PC-9 (cell line): ENCODE results near the gene DRAXIN. TPM values are rescaled to one million over a fixed set of nuclear protein-coding genes. Genes with fewer than 3 reads are reported as not detected.

Experiments used
- BruUV-seq: library from RNA; stranded (reverse); fragments of 400-500 nt; replicated peaks from 2 replicates; lab custom pipeline; 2021; lab: Mats Ljungman, UMichigan
- CTCF ChIA-PET: fragments of 300-600 bp; sonication (Branson Sonifier 250); formaldehyde crosslinking; loops from one replicate; lab custom pipeline; 2022; ENCODE audit warnings: antibody characterized with exemption; lab: Charles Lee
- POLR2A ChIA-PET: fragments of 300-600 bp; sonication (Branson Sonifier 250); formaldehyde crosslinking; loops from one replicate; lab custom pipeline; 2022; ENCODE audit warnings: antibody characterized with exemption; ENCODE audit not compliant: unreplicated experiment; lab: Charles Lee
- DNase-seq, 2 experiments: peaks; one replicate each; pipeline versions ENCODE4 v3.0.0 to v3.0.0-alpha.2; 2015 to 2022; ENCODE audit warnings: mixed read lengths in 1 of 2
- H2AFZ ChIP-seq: fragments of 200-600 bp; sonication (generic); 2 replicates; pipeline ENCODE4 v1.8.1; 2017; ENCODE audit warnings: antibody characterized with exemption
- H3F3A ChIP-seq: fragments of 200-600 bp; sonication (generic); 2 replicates; pipeline ENCODE4 v1.8.1; 2017; ENCODE audit warnings: antibody characterized with exemption, mild to moderate bottlenecking, low read depth; ENCODE audit not compliant: insufficient read depth
- H3K27ac ChIP-seq: fragments of 200-600 bp; sonication (generic); 2 replicates; pipeline ENCODE4 v1.6.1; 2016; ENCODE audit warnings: mixed run types
- H3K27me3 ChIP-seq: fragments of 200-600 bp; sonication (generic); 2 replicates; pipeline ENCODE4 v1.6.1; 2016; ENCODE audit warnings: low read depth, mixed run types; ENCODE audit not compliant: insufficient read depth
- H3K36me3 ChIP-seq: fragments of 200-600 bp; sonication (generic); 2 replicates; pipeline ENCODE4 v1.6.1; 2016; ENCODE audit warnings: low read depth, mixed run types
- H3K4me1 ChIP-seq: fragments of 200-600 bp; sonication (generic); replicated peaks from 2 replicates; pipeline ENCODE4 v1.6.1; 2016; ENCODE audit warnings: mixed run types; ENCODE audit not compliant: insufficient read depth
- H3K4me2 ChIP-seq: fragments of 200-600 bp; sonication (generic); 2 replicates; pipeline ENCODE4 v1.6.1; 2017; ENCODE audit warnings: mixed run types
- H3K4me3 ChIP-seq: fragments of 200-600 bp; sonication (generic); 2 replicates; pipeline ENCODE4 v1.6.1; 2016; ENCODE audit warnings: mixed run types
- H3K79me2 ChIP-seq: fragments of 200-600 bp; sonication (generic); 2 replicates; pipeline ENCODE4 v1.6.1; 2017; ENCODE audit warnings: low read depth, mixed run types
- H3K9me2 ChIP-seq: fragments of 200-600 bp; sonication (generic); 2 replicates; pipeline ENCODE4 v1.8.1; 2017; ENCODE audit warnings: mild to moderate bottlenecking; ENCODE audit not compliant: insufficient read depth
- H3K9me3 ChIP-seq: fragments of 200-600 bp; sonication (generic); 2 replicates; pipeline ENCODE4 v1.8.1; 2016; ENCODE audit warnings: low read depth; ENCODE audit not compliant: insufficient read depth
- H4K20me1 ChIP-seq: fragments of 200-600 bp; sonication (generic); 2 replicates; pipeline ENCODE4 v1.8.1; 2017; ENCODE audit not compliant: insufficient read depth
- EZH2 ChIP-seq: fragments of 200-600 bp; sonication (generic); IDR thresholded peaks from 2 replicates; pipeline ENCODE4 v1.8.0; 2017; ENCODE audit warnings: antibody characterized with exemption, low read depth
- intact Hi-C: fragments of 100-400 bp; cut with micrococcal nuclease; formaldehyde crosslinking; loops from one replicate; pipeline ENCODE4 v1.10.0; 2022; ENCODE audit not compliant: unreplicated experiment
- total RNA-seq: library from RNA; stranded (reverse); gene quantifications from 2 replicates; pipeline ENCODE4 v1.2.3, GENCODE V29; 2021
- TF ChIP-seq, protein P1 (sequence below): fragments of 200-600 bp; sonication (generic); conservative IDR thresholded peaks from 2 replicates; pipeline ENCODE4 v1.6.1; 2017; ENCODE audit warnings: mixed run types, antibody characterized with exemption, mild to moderate bottlenecking, moderate library complexity

DRAXIN gene
- total RNA-seq, 1 experiment from 2014 or later, result not detected

DNA sequence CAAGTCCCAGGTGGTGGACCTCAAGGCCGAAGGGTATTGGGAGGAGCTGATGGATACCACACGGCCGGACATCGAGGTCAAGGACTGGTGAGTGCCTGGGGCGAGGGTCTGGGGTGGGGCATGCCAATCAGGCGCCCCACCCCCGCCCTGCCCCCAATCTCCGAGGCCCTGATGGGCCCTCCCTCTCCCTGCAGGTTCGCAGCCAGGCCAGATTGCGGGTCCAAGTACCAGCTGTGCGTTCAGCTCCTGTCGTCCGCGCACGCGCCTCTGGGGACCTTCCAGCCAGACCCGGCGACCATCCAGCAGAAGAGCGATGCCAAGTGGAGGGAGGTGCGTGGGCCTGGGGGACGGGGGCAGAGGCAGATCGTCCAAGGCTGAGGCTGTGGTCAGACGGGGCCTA, 33.0 kb upstream of the DRAXIN start:
- POLR2A ChIA-PET, result no interaction called here

DNA sequence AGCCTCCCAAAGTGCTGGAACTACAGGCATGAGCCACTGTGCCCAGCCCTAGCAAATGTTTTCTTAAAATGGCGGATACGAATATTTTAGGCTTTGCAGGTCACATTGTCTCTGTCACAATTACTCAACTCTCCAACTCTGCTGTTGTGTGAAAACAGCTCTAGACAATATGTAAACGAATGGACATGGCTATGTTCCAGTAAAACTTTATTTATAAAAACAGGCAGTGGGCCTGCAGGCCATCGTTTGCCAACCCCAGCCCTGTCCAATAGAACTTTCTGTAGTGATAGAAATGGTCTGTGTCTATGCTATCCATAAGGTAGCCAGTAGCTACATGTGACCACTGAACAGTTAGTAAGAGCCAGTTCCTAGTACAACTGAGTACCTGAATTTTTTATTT, 31.8 kb upstream of the DRAXIN start:
- Histone ChIP-seq H3K79me2 (no peaks in the 10 kb centered on the region), H3K9me3 (no peaks in the 10 kb centered on the region), H3K36me3 (no peaks in the 10 kb centered on the region), H3K27me3 (no peaks in the 10 kb centered on the region), H3F3A (no peaks in the 10 kb centered on the region), H3K4me1 (no peaks in the 10 kb centered on the region), H4K20me1 (no peaks in the 10 kb centered on the region), H2AFZ (no peak overlapping the region), H3K4me3 (no peak overlapping the region), H3K4me2 (no peak overlapping the region), H3K9me2 (no peaks in the 10 kb centered on the region), H3K27ac (no peak overlapping the region)
- no TSS peak for BruUV-seq
- TF ChIP-seq, protein P1, sequence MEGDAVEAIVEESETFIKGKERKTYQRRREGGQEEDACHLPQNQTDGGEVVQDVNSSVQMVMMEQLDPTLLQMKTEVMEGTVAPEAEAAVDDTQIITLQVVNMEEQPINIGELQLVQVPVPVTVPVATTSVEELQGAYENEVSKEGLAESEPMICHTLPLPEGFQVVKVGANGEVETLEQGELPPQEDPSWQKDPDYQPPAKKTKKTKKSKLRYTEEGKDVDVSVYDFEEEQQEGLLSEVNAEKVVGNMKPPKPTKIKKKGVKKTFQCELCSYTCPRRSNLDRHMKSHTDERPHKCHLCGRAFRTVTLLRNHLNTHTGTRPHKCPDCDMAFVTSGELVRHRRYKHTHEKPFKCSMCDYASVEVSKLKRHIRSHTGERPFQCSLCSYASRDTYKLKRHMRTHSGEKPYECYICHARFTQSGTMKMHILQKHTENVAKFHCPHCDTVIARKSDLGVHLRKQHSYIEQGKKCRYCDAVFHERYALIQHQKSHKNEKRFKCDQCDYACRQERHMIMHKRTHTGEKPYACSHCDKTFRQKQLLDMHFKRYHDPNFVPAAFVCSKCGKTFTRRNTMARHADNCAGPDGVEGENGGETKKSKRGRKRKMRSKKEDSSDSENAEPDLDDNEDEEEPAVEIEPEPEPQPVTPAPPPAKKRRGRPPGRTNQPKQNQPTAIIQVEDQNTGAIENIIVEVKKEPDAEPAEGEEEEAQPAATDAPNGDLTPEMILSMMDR, result no peak
- no peak for TF ChIP-seq EZH2
- no peak for DNase-seq
- intact Hi-C loops, result loop anchor here (5.0 kb wide), 1 partner anchor 148 kb away; the partner anchor contains the start of genes CLCN6 and MTHFR
- ChIA-PET CTCF (no interaction called here), POLR2A (no interaction called here)

More for the DNA sequence above, 33.0 kb upstream of the DRAXIN start:
- TF ChIP-seq, protein P1, result no peak
- no peak for TF ChIP-seq EZH2
- CTCF ChIA-PET, result no interaction called here
- H3K27me3 ChIP-seq, result no peaks in the 10 kb centered on the region
- no peak overlapping the region for H2AFZ ChIP-seq
- no peaks in the 10 kb centered on the region for H3K4me1 ChIP-seq
- H3F3A ChIP-seq, result peaks cover 5% of the 10 kb centered on the region; the same call in 1 of the 2 replicates
- no peaks in the 10 kb centered on the region for H3K9me2 ChIP-seq
- no peak overlapping the region for H3K4me2 ChIP-seq
- H3K4me3 ChIP-seq, result no peak overlapping the region
- no peaks in the 10 kb centered on the region for H3K36me3 ChIP-seq
- DNase-seq, result no peak
- H4K20me1 ChIP-seq, result no peaks in the 10 kb centered on the region
- H3K9me3 ChIP-seq, result no peaks in the 10 kb centered on the region
- no TSS peak for BruUV-seq
- intact Hi-C loops, result no loop called here
- no peaks in the 10 kb centered on the region for H3K79me2 ChIP-seq
- no peak overlapping the region for H3K27ac ChIP-seq

DNA sequence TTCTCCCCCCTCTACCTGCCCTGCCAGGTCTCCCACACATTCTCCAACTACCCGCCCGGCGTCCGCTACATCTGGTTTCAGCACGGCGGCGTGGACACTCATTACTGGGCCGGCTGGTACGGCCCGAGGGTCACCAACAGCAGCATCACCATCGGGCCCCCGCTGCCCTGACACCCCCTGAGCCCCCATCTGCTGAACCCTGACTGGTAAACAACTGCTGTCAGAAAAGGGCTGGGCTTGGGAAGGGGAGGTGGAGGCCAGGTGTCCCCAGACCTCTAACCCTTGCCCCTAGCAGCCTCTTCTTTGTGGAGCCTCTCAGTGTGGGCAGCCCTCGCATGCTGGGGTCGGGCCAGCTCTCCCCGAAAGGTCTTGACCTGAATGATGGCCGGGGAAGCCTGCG, 30.4 kb upstream of the DRAXIN start:
- no peaks in the 10 kb centered on the region for H4K20me1 ChIP-seq
- no peak for TF ChIP-seq EZH2
- TF ChIP-seq, protein P1, result no peak
- H2AFZ ChIP-seq, result no peak overlapping the region
- H3K4me2 ChIP-seq, result no peak overlapping the region
- POLR2A ChIA-PET, result no interaction called here
- H3K9me3 ChIP-seq, result no peaks in the 10 kb centered on the region
- H3K79me2 ChIP-seq, result no peaks in the 10 kb centered on the region
- CTCF ChIA-PET, result no interaction called here
- DNase-seq, result no peak
- H3K4me1 ChIP-seq, result no peaks in the 10 kb centered on the region
- intact Hi-C loops, result loop anchor here (5.0 kb wide), 1 partner anchor 146 kb away; the partner anchor contains the start of genes CLCN6 and MTHFR
- no peak overlapping the region for H3K27ac ChIP-seq
- no peaks in the 10 kb centered on the region for H3K27me3 ChIP-seq
- no peaks in the 10 kb centered on the region for H3K36me3 ChIP-seq
- H3F3A ChIP-seq, result no peaks in the 10 kb centered on the region
- BruUV-seq, result no TSS peak
- H3K9me2 ChIP-seq, result no peaks in the 10 kb centered on the region
- H3K4me3 ChIP-seq, result no peak overlapping the region
